Esophagus squamous epithelium (tissue), 5 donors: Measurements from ENCODE around the gene DNAH10. TPM values are rescaled to one million over a fixed set of nuclear protein-coding genes. Genes with fewer than 3 reads are reported as not detected.

Experiments
- DNase-seq: peaks from one replicate; lab custom pipeline; 2025; lab: John Stamatoyannopoulos, UW
- H3K27ac ChIP-seq, 4 donors: fragments of 200-600 bp; sonication (generic); one replicate each; pipeline ENCODE4 v1.5.1; 2016 to 2019; ENCODE audit warnings: mild to moderate bottlenecking in 1 of 4
- H3K27me3 ChIP-seq, 4 donors: fragments of 200-600 bp; sonication (generic); 1 replicate in 3 of 4; 2 replicates in 1 of 4; pipeline versions ENCODE4 v1.5.1 to v1.6.0; 2017 to 2021; ENCODE audit warnings: antibody characterized with exemption in 1 of 4
- H3K36me3 ChIP-seq, 3 donors: fragments of 200-600 bp; sonication (generic); one replicate each; pipeline ENCODE4 v1.5.1; 2016 to 2019
- H3K4me1 ChIP-seq, 3 donors: fragments of 200-600 bp; sonication (generic); one replicate each; pipeline ENCODE4 v1.5.1; 2017 to 2019
- H3K4me3 ChIP-seq, 4 donors: fragments of 200-600 bp; sonication (generic); 1 replicate in 3 of 4; 2 replicates in 1 of 4; pipeline ENCODE4 v1.5.1; 2016 to 2019; ENCODE audit warnings: mild to moderate bottlenecking in 2 of 4, moderate library complexity in 1 of 4
- H3K9me3 ChIP-seq, 3 donors: fragments of 200-600 bp; sonication (generic); one replicate each; pipeline ENCODE4 v1.5.1; 2016 to 2019
- POLR2A ChIP-seq, 4 donors: fragments of 450-650 bp; IDR thresholded peaks; one replicate each; pipeline ENCODE4 v1.6.1; 2017; ENCODE audit warnings: antibody characterized with exemption in 4 of 4, mild to moderate bottlenecking in 4 of 4, moderate library complexity in 3 of 4
- WGBS, 2 donors: methylation state at CpG; one replicate each; pipeline ENCODE4 v1.1.5; 2018; 5-methylcytosine and 5-hydroxymethylcytosine counted together
- intact Hi-C: fragments of 100-400 bp; cut with DNase I; formaldehyde crosslinking; loops from one replicate; pipeline ENCODE4 v1.15.0; 2022
- total RNA-seq, 4 donors: library from RNA; depleted of rRNA; stranded (reverse); fragments of >200 nt; gene quantifications; one replicate each; pipeline ENCODE4 v1.1.0, GENCODE V29; 2016
- TF ChIP-seq, protein P1 (sequence below), 6 experiments: fragments of 450-650 bp in 4 of 6; fragments of 200-600 bp in 2 of 6; sonication (generic) in 2 of 6; IDR thresholded peaks; one replicate each; pipeline ENCODE4 v1.5.1; 2016 to 2019; ENCODE audit warnings: antibody characterized with exemption in 6 of 6, mild to moderate bottlenecking in 4 of 6, moderate library complexity in 4 of 6
- donor health status: DM: yes; HTN: yes; CAD: no.

DNAH10 gene
- total RNA-seq, 4 donors from 2014 or later, result not detected

DNA sequence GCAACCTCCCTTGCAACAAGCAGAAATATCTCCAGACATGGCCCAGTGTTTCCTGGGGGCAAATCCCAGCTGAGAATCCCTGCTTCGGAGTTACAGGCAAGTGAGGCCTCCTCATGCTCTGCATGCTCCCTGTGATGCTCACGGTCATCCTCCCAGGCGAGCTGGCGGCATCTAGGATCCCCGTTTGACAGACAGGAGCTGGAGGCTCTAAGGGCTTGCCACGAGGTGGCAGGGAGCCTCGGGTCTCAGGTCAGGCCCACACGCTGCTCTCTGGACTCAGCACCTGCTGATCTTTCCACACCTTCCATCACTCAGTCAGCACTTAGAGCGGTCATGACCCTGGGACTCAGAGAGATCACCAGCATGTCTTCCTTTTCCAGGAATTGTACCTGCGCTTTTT lies 130.8 kb downstream of the DNAH10 start:
- Histone ChIP-seq H3K4me1 (no peaks in the 10 kb centered on the region), H3K4me3 (no peak overlapping the region), H3K27me3 (peaks cover 0 to 62% (median 0%) of the 10 kb centered on the region in 4 donors), H3K36me3 (no peaks in the 10 kb centered on the region), H3K9me3 (no peaks in the 10 kb centered on the region), H3K27ac (no peak overlapping the region)
- intact Hi-C loops, result no loop called here
- DNase-seq, result no peak
- 62 to 63% methylated on average over 5 to 8 of the region's 10 CpGs for WGBS, 2 donors
- TF ChIP-seq POLR2A (IDR thresholded peaks at IDR 0.05), result no peak
- TF ChIP-seq, protein P1, sequence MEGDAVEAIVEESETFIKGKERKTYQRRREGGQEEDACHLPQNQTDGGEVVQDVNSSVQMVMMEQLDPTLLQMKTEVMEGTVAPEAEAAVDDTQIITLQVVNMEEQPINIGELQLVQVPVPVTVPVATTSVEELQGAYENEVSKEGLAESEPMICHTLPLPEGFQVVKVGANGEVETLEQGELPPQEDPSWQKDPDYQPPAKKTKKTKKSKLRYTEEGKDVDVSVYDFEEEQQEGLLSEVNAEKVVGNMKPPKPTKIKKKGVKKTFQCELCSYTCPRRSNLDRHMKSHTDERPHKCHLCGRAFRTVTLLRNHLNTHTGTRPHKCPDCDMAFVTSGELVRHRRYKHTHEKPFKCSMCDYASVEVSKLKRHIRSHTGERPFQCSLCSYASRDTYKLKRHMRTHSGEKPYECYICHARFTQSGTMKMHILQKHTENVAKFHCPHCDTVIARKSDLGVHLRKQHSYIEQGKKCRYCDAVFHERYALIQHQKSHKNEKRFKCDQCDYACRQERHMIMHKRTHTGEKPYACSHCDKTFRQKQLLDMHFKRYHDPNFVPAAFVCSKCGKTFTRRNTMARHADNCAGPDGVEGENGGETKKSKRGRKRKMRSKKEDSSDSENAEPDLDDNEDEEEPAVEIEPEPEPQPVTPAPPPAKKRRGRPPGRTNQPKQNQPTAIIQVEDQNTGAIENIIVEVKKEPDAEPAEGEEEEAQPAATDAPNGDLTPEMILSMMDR (IDR thresholded peaks at IDR 0.05), result no peak

DNA sequence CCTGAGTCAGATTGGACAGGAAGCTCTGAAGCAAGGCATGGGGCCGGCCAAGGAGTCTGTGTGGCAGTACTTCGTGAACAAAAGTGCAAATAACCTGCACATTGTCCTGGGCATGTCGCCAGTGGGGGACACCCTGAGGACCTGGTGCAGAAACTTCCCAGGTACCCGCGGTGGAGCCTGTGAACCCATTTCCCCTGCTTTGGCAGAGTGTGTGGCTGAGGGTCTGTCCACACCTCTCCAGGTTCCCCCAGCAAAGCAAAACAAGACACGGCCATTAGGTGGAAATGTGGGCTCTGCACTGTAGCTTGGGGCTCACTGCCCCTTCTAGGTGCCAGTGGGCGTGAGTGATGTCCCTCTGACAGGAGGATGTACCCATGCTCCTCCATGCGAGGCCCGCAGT lies 131.2 kb downstream of the DNAH10 start:
- no peak for DNase-seq
- WGBS, 2 donors, result 51 to 77% methylated on average over 3 of the region's 9 CpGs

DNA sequence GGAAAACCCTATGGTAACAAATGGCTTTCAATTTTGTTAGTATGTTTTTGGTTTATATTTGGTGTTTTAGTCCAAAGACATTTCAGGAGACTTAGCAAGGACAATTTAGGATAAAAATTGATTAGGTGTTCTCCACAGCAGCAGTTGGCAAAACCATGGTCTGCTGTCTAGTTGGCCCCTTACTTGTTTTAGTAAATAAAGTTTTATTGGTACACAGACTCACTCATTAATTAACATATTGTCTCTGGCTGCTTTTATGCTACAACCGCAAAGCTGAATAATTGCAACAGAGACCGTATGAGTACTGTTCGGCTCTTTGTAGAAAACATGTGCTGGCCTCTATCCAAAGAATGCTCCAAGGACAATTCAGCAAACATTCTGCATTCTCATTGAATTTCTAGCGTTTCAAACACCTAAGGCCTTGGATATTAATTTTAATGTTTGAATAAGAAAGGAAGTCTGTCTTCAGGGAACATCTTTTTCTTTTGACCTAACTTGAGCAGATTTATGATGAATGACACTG lies 132.8 kb downstream of the DNAH10 start:
- Histone ChIP-seq H3K4me3 (no peak overlapping the region), H3K27me3 (peaks cover 0 to 55% (median 0%) of the 10 kb centered on the region in 4 donors), H3K27ac (no peak overlapping the region), H3K36me3 (no peaks in the 10 kb centered on the region), H3K9me3 (no peaks in the 10 kb centered on the region), H3K4me1 (no peaks in the 10 kb centered on the region)
- no peak for DNase-seq
- 50 to 60% methylated on average over 4 of the region's 4 CpGs for WGBS, 2 donors
- TF ChIP-seq, protein P1 (IDR thresholded peaks at IDR 0.05), result no peak
- no peak for TF ChIP-seq POLR2A (IDR thresholded peaks at IDR 0.05)
- intact Hi-C loops, result no loop called here

More for the DNA sequence above, 131.2 kb downstream of the DNAH10 start:
- H3K36me3 ChIP-seq, result no peaks in the 10 kb centered on the region
- H3K4me1 ChIP-seq, result no peaks in the 10 kb centered on the region
- no peak overlapping the region for H3K27ac ChIP-seq
- no peaks in the 10 kb centered on the region for H3K9me3 ChIP-seq
- TF ChIP-seq, protein P1 (IDR thresholded peaks at IDR 0.05), result no peak
- TF ChIP-seq POLR2A (IDR thresholded peaks at IDR 0.05), result no peak
- peaks cover 0 to 58% (median 0%) of the 10 kb centered on the region in 4 donors for H3K27me3 ChIP-seq
- no peak overlapping the region for H3K4me3 ChIP-seq
- intact Hi-C loops, result no loop called here

DNA sequence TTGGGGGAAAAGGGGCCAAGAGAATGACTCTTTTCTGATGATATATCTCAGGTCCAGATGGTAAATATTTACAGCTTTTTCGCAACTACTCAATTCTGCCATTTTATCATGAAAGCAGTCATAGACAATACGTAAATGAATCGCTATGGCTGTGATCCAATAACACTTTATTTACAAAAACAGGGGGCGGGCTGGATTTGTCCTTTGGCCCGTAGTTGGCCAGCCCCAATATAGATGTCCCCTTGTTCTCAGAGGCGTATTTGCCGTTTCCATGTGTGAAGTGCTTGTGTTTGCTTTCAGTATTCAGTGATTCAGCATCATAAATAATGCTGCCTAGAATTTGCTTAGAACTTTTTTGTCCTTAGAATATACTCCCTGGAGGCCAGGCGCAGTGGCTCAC lies 133.3 kb downstream of the DNAH10 start:
- H3K4me3 ChIP-seq, result no peak overlapping the region
- no peak overlapping the region for H3K27ac ChIP-seq
- no peak for DNase-seq
- peaks cover 0 to 56% (median 0%) of the 10 kb centered on the region in 4 donors for H3K27me3 ChIP-seq
- 73 to 88% methylated on average over 5 to 8 of the region's 8 CpGs for WGBS, 2 donors
- H3K9me3 ChIP-seq, result no peaks in the 10 kb centered on the region
- H3K36me3 ChIP-seq, result no peaks in the 10 kb centered on the region
- intact Hi-C loops, result no loop called here
- TF ChIP-seq POLR2A (IDR thresholded peaks at IDR 0.05), result no peak
- TF ChIP-seq, protein P1 (IDR thresholded peaks at IDR 0.05), result no peak
- H3K4me1 ChIP-seq, result no peaks in the 10 kb centered on the region

DNA sequence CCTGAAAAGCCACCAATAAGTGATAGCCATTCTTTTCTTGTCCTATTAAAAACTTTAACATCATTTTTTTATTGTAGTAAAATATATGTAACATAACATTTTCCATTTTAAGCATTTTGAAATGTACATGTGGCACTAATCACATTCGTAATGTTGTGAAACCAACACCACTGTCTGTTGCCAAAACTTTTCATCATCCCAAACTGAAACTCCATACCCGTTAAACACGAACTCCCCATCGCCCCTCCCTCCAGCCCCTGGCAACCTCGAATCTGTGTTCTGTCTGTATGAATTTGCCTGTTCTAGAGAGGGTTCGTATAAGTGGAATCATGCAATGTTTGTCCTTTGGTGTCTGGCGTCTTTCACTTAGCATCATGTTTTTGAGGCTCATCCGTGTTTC lies 134.7 kb downstream of the DNAH10 start:
- H3K27me3 ChIP-seq, result peaks cover 0 to 54% (median 0%) of the 10 kb centered on the region in 4 donors
- no peak for TF ChIP-seq POLR2A (IDR thresholded peaks at IDR 0.05)
- TF ChIP-seq, protein P1 (IDR thresholded peaks at IDR 0.05), result no peak
- no peaks in the 10 kb centered on the region for H3K4me1 ChIP-seq
- 29 to 46% methylated on average over 8 of the region's 8 CpGs for WGBS, 2 donors
- H3K9me3 ChIP-seq, result no peaks in the 10 kb centered on the region
- no peaks in the 10 kb centered on the region for H3K36me3 ChIP-seq
- no peak overlapping the region for H3K4me3 ChIP-seq
- no peak overlapping the region for H3K27ac ChIP-seq
- DNase-seq, result no peak
- intact Hi-C loops, result no loop called here
